K562 (cell line): ENCODE measurements around the gene RPUSD2. TPM values are rescaled to one million over a fixed set of nuclear protein-coding genes. Genes with fewer than 3 reads are reported as not detected.
A peak's percentile ranks its signal among the peaks of the same experiment; 100 is the strongest.

ENCODE experiments used
- BRF1 ChIP-seq: IDR thresholded peaks from 3 replicates; pipeline ENCODE4 v1.6.1; 2011; ENCODE audit warnings: borderline replicate concordance, mild to moderate bottlenecking; ENCODE audit not compliant: insufficient read length; ENCODE audit errors: extremely low read depth
- CBFB ChIP-seq: sonication (generic); formaldehyde crosslinking; IDR thresholded peaks from 2 replicates; pipeline ENCODE4 v1.4.0; 2020; ENCODE audit warnings: mild to moderate bottlenecking, missing genetic modification reagents
- CEBPG ChIP-seq, 3 experiments: fragments of 200-800 bp in 1 of 3; sonication (Bioruptor generic) in 1 of 3; sonication (generic) in 1 of 3; formaldehyde crosslinking in 1 of 3; IDR thresholded peaks in 2 of 3; conservative IDR thresholded peaks in 1 of 3; 2 replicates each; pipeline versions ENCODE4 v1.6.1 to v1.8.0; 2016 to 2022; ENCODE audit warnings: missing compliant biosample characterization in 2 of 3, missing genetic modification characterization in 2 of 3, mild to moderate bottlenecking in 1 of 3, missing genetic modification reagents in 1 of 3
- CSDE1 ChIP-seq, 2 experiments: fragments of 450-650 bp; IDR thresholded peaks; 2 replicates each; pipeline ENCODE4 v1.6.1; 2016; ENCODE audit warnings: mild to moderate bottlenecking in 1 of 2
- EP300 ChIP-seq: IDR thresholded peaks from 2 replicates; pipeline ENCODE4 v1.6.1; 2012; ENCODE audit warnings: low read length, improper control_type of control experiment
- KDM4B ChIP-seq, 2 experiments: fragments of 450-650 bp in 1 of 2; sonication (generic) in 1 of 2; IDR thresholded peaks; 2 replicates each; pipeline ENCODE4 v1.6.1; 2016 to 2017; ENCODE audit warnings: borderline replicate concordance in 2 of 2, antibody characterized with exemption in 1 of 2, low read depth in 1 of 2, mild to moderate bottlenecking in 1 of 2
- KLF16 ChIP-seq: IDR thresholded peaks from 2 replicates; pipeline ENCODE4 v1.6.1; 2016; ENCODE audit warnings: antibody characterized with exemption
- LEF1 ChIP-seq: fragments of 450-650 bp; IDR thresholded peaks from 2 replicates; pipeline ENCODE4 v1.6.1; 2016; ENCODE audit warnings: mild to moderate bottlenecking
- MEF2D ChIP-seq: conservative IDR thresholded peaks from 2 replicates; pipeline ENCODE4 v1.6.1; 2016; ENCODE audit warnings: low read depth, missing genetic modification characterization, missing compliant biosample characterization
- MTF1 ChIP-seq: fragments of 250-450 bp; sonication (Bioruptor Pico); IDR thresholded peaks from 2 replicates; pipeline ENCODE4 v1.9.0; 2021; ENCODE audit warnings: moderate library complexity, mild to moderate bottlenecking, inconsistent platforms, borderline replicate concordance
- RBM34 ChIP-seq: fragments of 200-400 bp; formaldehyde crosslinking; IDR thresholded peaks from 2 replicates; pipeline ENCODE4 v1.6.1; 2018; ENCODE audit warnings: low read length, borderline replicate concordance; ENCODE audit not compliant: insufficient read depth
- SIN3A ChIP-seq, 2 experiments: fragments of 150-350 bp in 1 of 2; IDR thresholded peaks; 2 replicates each; pipeline ENCODE4 v1.6.1; 2011 to 2016; ENCODE audit warnings: borderline replicate concordance in 2 of 2, low read depth in 2 of 2, low read length in 2 of 2, mild to moderate bottlenecking in 2 of 2, moderate library complexity in 2 of 2; ENCODE audit not compliant: control insufficient read depth in 1 of 2
- SMAD4 ChIP-seq: fragments of 250-450 bp; sonication (Bioruptor Pico); conservative IDR thresholded peaks from 2 replicates; pipeline ENCODE4 v1.8.0; 2021; ENCODE audit warnings: inconsistent platforms, mild to moderate bottlenecking, moderate library complexity
- TCF7 ChIP-seq: sonication (generic); IDR thresholded peaks from 2 replicates; pipeline ENCODE4 v1.6.1; 2016; ENCODE audit warnings: antibody characterized with exemption, borderline replicate concordance
- ZNF140 ChIP-seq: fragments of 250-450 bp; sonication (Bioruptor Pico); IDR thresholded peaks from 2 replicates; pipeline ENCODE4 v1.8.0; 2021; ENCODE audit warnings: moderate library complexity, mild to moderate bottlenecking, inconsistent platforms
- ZNF280A ChIP-seq: fragments of 450-650 bp; IDR thresholded peaks from 2 replicates; pipeline ENCODE4 v1.6.1; 2018; ENCODE audit warnings: mild to moderate bottlenecking, low read depth; ENCODE audit not compliant: partially characterized antibody
- ZNF3 ChIP-seq: fragments of 250-450 bp; sonication (Bioruptor Pico); IDR thresholded peaks from 2 replicates; pipeline ENCODE4 v1.5.0; 2021; ENCODE audit warnings: mild to moderate bottlenecking, moderate library complexity
- ZNF324 ChIP-seq: fragments of 250-450 bp; sonication (Bioruptor Pico); IDR thresholded peaks from 2 replicates; pipeline ENCODE4 v1.4.0; 2020; ENCODE audit warnings: mild to moderate bottlenecking
- ZNF384 ChIP-seq: IDR thresholded peaks from 2 replicates; pipeline ENCODE4 v1.6.1; 2012; ENCODE audit warnings: low read depth, low read length, improper control_type of control experiment
- ZNF41 ChIP-seq: fragments of 250-450 bp; sonication (Bioruptor Pico); conservative IDR thresholded peaks from 2 replicates; pipeline ENCODE4 v1.4.0; 2020; ENCODE audit warnings: mild to moderate bottlenecking
- ZNF778 ChIP-seq: fragments of 450-650 bp; formaldehyde crosslinking; IDR thresholded peaks from 2 replicates; pipeline ENCODE4 v1.4.0; 2020; ENCODE audit warnings: mild to moderate bottlenecking, moderate library complexity
- polyA plus RNA-seq, 8 experiments: library from polyadenylated mRNA; depleted of rRNA in 4 of 8; stranded (reverse) in 5 of 8; unstranded in 3 of 8; fragments of >200 nt; fragmentation: Nextera tagmentation in 2 of 8; fragmentation: Illumina TruSeq in 1 of 8; extraction: Ambion mirVana in 2 of 8; extraction: Trizol in 1 of 8; gene quantifications; 2 replicates each; pipeline versions ENCODE4 v1.2.1 to v1.2.3, GENCODE V29; 2011 to 2014; ENCODE audit warnings: inconsistent platforms in 1 of 8, missing spikeins in 1 of 8
- total RNA-seq, 7 experiments: library from RNA; depleted of rRNA in 6 of 7; stranded (reverse); fragments of >200 nt in 6 of 7; fragmentation: Illumina TruSeq in 2 of 7; extraction: Trizol in 2 of 7; gene quantifications; 2 replicates each; pipeline versions ENCODE4 v1.2.1 to v1.2.3, GENCODE V29; 2011 to 2021; ENCODE audit warnings: low replicate concordance in 1 of 7
- TF ChIP-seq, protein P1 (sequence below): sonication (generic); formaldehyde crosslinking; IDR thresholded peaks from 2 replicates; pipeline ENCODE4 v1.8.0; 2023; ENCODE audit warnings: missing genetic modification reagents, mild to moderate bottlenecking, borderline replicate concordance

The RPUSD2 gene
- total and polyA plus RNA-seq, 9 of the 15 experiments (the other 6 are each of a cell fraction or from before 2014, with no cell fraction given): 3.7 to 30.2 (median 14.3) TPM

DNA sequence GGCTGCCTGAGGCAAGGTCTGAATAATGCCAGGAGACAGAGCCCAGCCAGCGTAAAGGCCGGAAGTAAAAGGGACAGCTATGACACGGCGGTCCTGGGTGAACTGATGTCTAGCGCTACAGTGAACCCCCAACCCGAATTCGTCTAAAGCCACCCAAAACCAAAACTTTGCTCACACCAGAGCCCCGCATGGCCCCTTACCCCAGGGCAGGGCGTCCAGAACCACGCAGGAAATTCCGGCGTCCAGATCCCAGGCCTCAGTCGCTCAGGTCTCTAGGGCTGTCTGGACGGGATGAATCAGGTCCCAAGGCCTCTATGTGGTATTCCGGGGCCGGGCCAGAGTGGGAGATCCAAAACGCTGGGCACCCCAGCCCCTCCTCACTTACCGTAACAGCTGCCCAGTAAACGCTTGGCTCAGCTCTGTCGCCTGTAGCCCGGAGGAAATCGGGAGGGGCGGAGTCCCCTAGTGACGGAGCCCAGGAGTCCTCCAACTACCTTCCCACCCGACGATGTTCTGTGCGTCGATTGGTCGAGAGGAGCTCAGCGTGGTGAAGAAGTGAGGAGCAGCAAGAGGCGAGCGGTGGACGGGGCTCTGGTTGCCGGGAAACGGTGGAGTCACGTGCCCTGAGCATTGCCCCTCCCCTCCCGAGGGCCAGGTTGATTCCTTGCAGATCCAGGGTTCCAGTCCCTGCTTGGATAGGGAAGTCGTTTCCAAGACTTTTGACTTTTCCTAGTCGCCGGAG lies 4.3 kb upstream of the RPUSD2 start, which contains the start of gene CCDC32 (continued):
- TF ChIP-seq, protein P1, sequence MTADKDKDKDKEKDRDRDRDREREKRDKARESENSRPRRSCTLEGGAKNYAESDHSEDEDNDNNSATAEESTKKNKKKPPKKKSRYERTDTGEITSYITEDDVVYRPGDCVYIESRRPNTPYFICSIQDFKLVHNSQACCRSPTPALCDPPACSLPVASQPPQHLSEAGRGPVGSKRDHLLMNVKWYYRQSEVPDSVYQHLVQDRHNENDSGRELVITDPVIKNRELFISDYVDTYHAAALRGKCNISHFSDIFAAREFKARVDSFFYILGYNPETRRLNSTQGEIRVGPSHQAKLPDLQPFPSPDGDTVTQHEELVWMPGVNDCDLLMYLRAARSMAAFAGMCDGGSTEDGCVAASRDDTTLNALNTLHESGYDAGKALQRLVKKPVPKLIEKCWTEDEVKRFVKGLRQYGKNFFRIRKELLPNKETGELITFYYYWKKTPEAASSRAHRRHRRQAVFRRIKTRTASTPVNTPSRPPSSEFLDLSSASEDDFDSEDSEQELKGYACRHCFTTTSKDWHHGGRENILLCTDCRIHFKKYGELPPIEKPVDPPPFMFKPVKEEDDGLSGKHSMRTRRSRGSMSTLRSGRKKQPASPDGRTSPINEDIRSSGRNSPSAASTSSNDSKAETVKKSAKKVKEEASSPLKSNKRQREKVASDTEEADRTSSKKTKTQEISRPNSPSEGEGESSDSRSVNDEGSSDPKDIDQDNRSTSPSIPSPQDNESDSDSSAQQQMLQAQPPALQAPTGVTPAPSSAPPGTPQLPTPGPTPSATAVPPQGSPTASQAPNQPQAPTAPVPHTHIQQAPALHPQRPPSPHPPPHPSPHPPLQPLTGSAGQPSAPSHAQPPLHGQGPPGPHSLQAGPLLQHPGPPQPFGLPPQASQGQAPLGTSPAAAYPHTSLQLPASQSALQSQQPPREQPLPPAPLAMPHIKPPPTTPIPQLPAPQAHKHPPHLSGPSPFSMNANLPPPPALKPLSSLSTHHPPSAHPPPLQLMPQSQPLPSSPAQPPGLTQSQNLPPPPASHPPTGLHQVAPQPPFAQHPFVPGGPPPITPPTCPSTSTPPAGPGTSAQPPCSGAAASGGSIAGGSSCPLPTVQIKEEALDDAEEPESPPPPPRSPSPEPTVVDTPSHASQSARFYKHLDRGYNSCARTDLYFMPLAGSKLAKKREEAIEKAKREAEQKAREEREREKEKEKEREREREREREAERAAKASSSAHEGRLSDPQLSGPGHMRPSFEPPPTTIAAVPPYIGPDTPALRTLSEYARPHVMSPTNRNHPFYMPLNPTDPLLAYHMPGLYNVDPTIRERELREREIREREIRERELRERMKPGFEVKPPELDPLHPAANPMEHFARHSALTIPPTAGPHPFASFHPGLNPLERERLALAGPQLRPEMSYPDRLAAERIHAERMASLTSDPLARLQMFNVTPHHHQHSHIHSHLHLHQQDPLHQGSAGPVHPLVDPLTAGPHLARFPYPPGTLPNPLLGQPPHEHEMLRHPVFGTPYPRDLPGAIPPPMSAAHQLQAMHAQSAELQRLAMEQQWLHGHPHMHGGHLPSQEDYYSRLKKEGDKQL (CRISPR knock-in tag): no peak
- TF ChIP-seq EP300 (no peak), RBM34 (no peak), CBFB (CRISPR knock-in tag) (no peak), SMAD4 (CRISPR knock-in tag) (peak; percentile 49; the same call in 1 of the 2 replicates), KDM4B (IDR thresholded peaks at IDR 0.05; ENCODE audit: borderline replicate concordance in 2 of 2, low read depth in 1 of 2) (no peak), ZNF41 (CRISPR knock-in tag) (no peak), MEF2D (tag) (no peak), ZNF324 (CRISPR knock-in tag) (no peak), TCF7 (no peak), ZNF384 (no peak), CSDE1 (IDR thresholded peaks at IDR 0.05) (no peak), KLF16 (no peak), CEBPG (CRISPR knock-in tag; IDR thresholded peaks at IDR 0.05) (no peak), CEBPG (tag; conservative IDR thresholded peaks at IDR 0.05 in 1 of 2, IDR thresholded peaks at IDR 0.05 in 1 of 2) (no peak), BRF1 (no peak), ZNF778 (CRISPR knock-in tag) (no peak), MTF1 (CRISPR knock-in tag) (no peak), ZNF140 (CRISPR knock-in tag) (no peak), SIN3A (IDR thresholded peaks at IDR 0.05; ENCODE audit: borderline replicate concordance in 2 of 2, control insufficient read depth in 1 of 2, low read depth in 2 of 2, low read length in 2 of 2) (peak in 1 of 2 experiments; percentile 74; a peak in 1 of 4 replicates), ZNF280A (no peak), ZNF3 (CRISPR knock-in tag) (no peak), LEF1 (no peak)
